Endothelial cell of umbilical vein (primary cell): ENCODE results near the gene RAD51B. TPM values are rescaled to one million over a fixed set of nuclear protein-coding genes. Genes with fewer than 3 reads are reported as not detected.

Experiments
- BruUV-seq: library from RNA; stranded (reverse); fragments of 400-500 nt; replicated peaks from 2 replicates; lab custom pipeline; 2021; lab: Mats Ljungman, UMichigan
- CTCF ChIA-PET: fragments of 300-600, 350-600 bp; sonication (Branson Sonifier 250); formaldehyde crosslinking; loops from one replicate; lab custom pipeline; 2021; ENCODE audit warnings: antibody characterized with exemption, inconsistent platforms; lab: Charles Lee
- POLR2A ChIA-PET: fragments of 300-600, 350-600 bp; sonication (Branson Sonifier 250); formaldehyde crosslinking; loops from one replicate; lab custom pipeline; 2021; ENCODE audit warnings: antibody characterized with exemption, inconsistent platforms; lab: Charles Lee
- DNase-seq: peaks from one replicate; pipeline ENCODE4 v3.0.0-alpha.2; 2011; ENCODE audit warnings: low read depth, low spot score
- FAIRE-seq: peaks from 2 replicates; lab custom pipeline; 2011; peaks lifted over from hg19 to GRCh38; lab: Jason Lieb, UNC
- H2AFZ ChIP-seq: 2 replicates; pipeline ENCODE4 v1.6.0; 2012; ENCODE audit warnings: low read depth, low read length, control low read depth, inconsistent platforms
- H3K27ac ChIP-seq: 2 replicates; pipeline ENCODE4 v1.5.1; 2011; ENCODE audit warnings: low read depth, mild to moderate bottlenecking, control low read depth, low read length, moderate library complexity; ENCODE audit not compliant: insufficient read depth
- H3K27me3 ChIP-seq, 2 experiments: 2 replicates each; pipeline versions ENCODE4 v1.6.0 to v1.6.1; 2011; ENCODE audit warnings: low read length in 2 of 2, mixed read lengths in 1 of 2; ENCODE audit not compliant: control insufficient read depth in 2 of 2, insufficient read depth in 2 of 2
- H3K36me3 ChIP-seq, 2 experiments: 2 replicates in 1 of 2; 3 replicates in 1 of 2; pipeline ENCODE4 v1.5.1; 2011; ENCODE audit warnings: low read length in 2 of 2, mild to moderate bottlenecking in 1 of 2, moderate library complexity in 1 of 2; ENCODE audit not compliant: control insufficient read depth in 2 of 2, insufficient read depth in 2 of 2; ENCODE audit errors: extremely low read depth in 1 of 2
- H3K4me1 ChIP-seq: 3 replicates; pipeline ENCODE4 v1.5.1; 2011; ENCODE audit warnings: mild to moderate bottlenecking, low read length; ENCODE audit not compliant: control insufficient read depth, insufficient read depth; ENCODE audit errors: extremely low read depth
- H3K4me2 ChIP-seq: 2 replicates; pipeline ENCODE4 v1.6.1; 2011; ENCODE audit warnings: low read length, control low read depth, mixed read lengths; ENCODE audit not compliant: insufficient read depth
- H3K4me3 ChIP-seq, 3 experiments: fragments of 200-600 bp in 1 of 3; sonication (generic), shearing (Covaris generic) in 1 of 3; replicated peaks in 1 of 3; 2 replicates each; pipeline ENCODE4 v1.5.1; 2011 to 2016; ENCODE audit warnings: control low read depth in 3 of 3, low read length in 3 of 3, mild to moderate bottlenecking in 2 of 3, inconsistent platforms in 1 of 3, low read depth in 1 of 3, moderate library complexity in 1 of 3; ENCODE audit not compliant: insufficient read depth in 1 of 3
- H3K79me2 ChIP-seq: 2 replicates; pipeline ENCODE4 v1.6.0; 2012; ENCODE audit warnings: low read length, inconsistent platforms; ENCODE audit not compliant: control insufficient read depth, insufficient read depth
- H3K9ac ChIP-seq: replicated peaks from 2 replicates; pipeline ENCODE3; 2011; ENCODE audit warnings: low read length, control low read depth; ENCODE audit not compliant: insufficient read depth; ENCODE audit errors: extremely low read depth
- H3K9me1 ChIP-seq: replicated peaks from 3 replicates; pipeline ENCODE4 v1.6.0; 2011; ENCODE audit warnings: mild to moderate bottlenecking, low read length; ENCODE audit not compliant: control insufficient read depth, insufficient read depth; ENCODE audit errors: extremely low read depth
- H3K9me3 ChIP-seq: replicated peaks from 2 replicates; pipeline ENCODE4 v1.5.1; 2012; ENCODE audit warnings: low read length, inconsistent platforms; ENCODE audit not compliant: control insufficient read depth, insufficient read depth
- H4K20me1 ChIP-seq: replicated peaks from 2 replicates; pipeline ENCODE3; 2011; ENCODE audit warnings: mild to moderate bottlenecking, low read length; ENCODE audit not compliant: control insufficient read depth, insufficient read depth; ENCODE audit errors: extremely low read depth
- CTCF ChIP-seq, 2 donors: IDR thresholded peaks; 1 replicate in 1 of 2; 2 replicates in 1 of 2; pipeline ENCODE4 v1.5.1; 2011; ENCODE audit warnings: low read length in 2 of 2, mild to moderate bottlenecking in 2 of 2, moderate library complexity in 2 of 2, control low read depth in 1 of 2, inconsistent platforms in 1 of 2, low read depth in 1 of 2; ENCODE audit not compliant: insufficient read depth in 1 of 2; ENCODE audit errors: extremely low read depth in 1 of 2
- EZH2 ChIP-seq: IDR thresholded peaks from 2 replicates; pipeline ENCODE4 v1.6.1; 2012; ENCODE audit warnings: borderline replicate concordance, low read depth, mild to moderate bottlenecking, moderate library complexity, low read length, inconsistent platforms; ENCODE audit not compliant: severe bottlenecking
- FOS ChIP-seq: IDR thresholded peaks from 2 replicates; pipeline ENCODE4 v1.6.1; 2011; ENCODE audit warnings: mild to moderate bottlenecking, low read length, moderate library complexity, borderline replicate concordance; ENCODE audit not compliant: insufficient read depth
- GATA2 ChIP-seq: IDR thresholded peaks from 2 replicates; pipeline ENCODE4 v1.7.0; 2011; ENCODE audit warnings: low read depth, mild to moderate bottlenecking, moderate library complexity, mixed read lengths, low read length; ENCODE audit not compliant: insufficient read length, insufficient read depth
- JUN ChIP-seq: IDR thresholded peaks from 2 replicates; pipeline ENCODE4 v1.6.1; 2011; ENCODE audit warnings: borderline replicate concordance, low read depth; ENCODE audit not compliant: insufficient read length, insufficient read depth
- MAX ChIP-seq: IDR thresholded peaks from 2 replicates; pipeline ENCODE4 v1.6.1; 2011; ENCODE audit not compliant: insufficient read depth, insufficient read length
- POLR2A ChIP-seq: IDR thresholded peaks from 2 replicates; pipeline ENCODE4 v1.6.1; 2012; ENCODE audit warnings: low read depth, mild to moderate bottlenecking, control low read depth, low read length
- dilution Hi-C: fragments of 300-500 bp; cut with MboI; formaldehyde crosslinking; loops from one replicate; pipeline ENCODE4 v1.15.0; 2019; ENCODE audit warnings: low sequenced_read_pairs; ENCODE audit not compliant: extremely low pct_ligation_motif_present
- intact Hi-C: fragments of 100-400 bp; cut with micrococcal nuclease; formaldehyde crosslinking; loops from one replicate; pipeline ENCODE4 v1.10.0; 2022
- polyA plus RNA-seq, 4 experiments: library from polyadenylated mRNA; depleted of rRNA in 3 of 4; stranded (reverse) in 3 of 4; unstranded in 1 of 4; fragments of >200 nt; gene quantifications; 2 replicates each; pipeline versions ENCODE4 v1.2.1 to v1.2.3, GENCODE V29; 2011 to 2012; ENCODE audit warnings: missing spikeins in 1 of 4
- total RNA-seq: library from RNA; stranded (reverse); gene quantifications from 2 replicates; pipeline ENCODE4 v1.2.3, GENCODE V29; 2021

RAD51B gene
- total and polyA plus RNA-seq, 2 donors (not counting 3 experiments of a cell fraction or from before 2014, with no cell fraction given) = 3.9 to 19.0 TPM

GRCh38 chr14:68404652-68405183 is 585.1 kb downstream of the RAD51B start:
- Histone ChIP-seq H3K27ac (no peak overlapping the region), H3K9me1 (no peaks in the 10 kb centered on the region), H3K36me3 (no peaks in the 10 kb centered on the region), H3K4me1 (peaks cover 8% of the 10 kb centered on the region), H3K79me2 (no peaks in the 10 kb centered on the region), H3K9me3 (no peaks in the 10 kb centered on the region), H3K4me2 (no peak overlapping the region), H4K20me1 (no peaks in the 10 kb centered on the region), H3K27me3 (no peaks in the 10 kb centered on the region), H2AFZ (peak overlapping the region; percentile 15), H3K9ac (no peak overlapping the region), H3K4me3 (no peak overlapping the region)
- TF ChIP-seq EZH2 (no peak), MAX (no peak), POLR2A (no peak), GATA2 (peak; percentile 75), JUN (no peak), CTCF (IDR thresholded peaks at IDR 0.05; ENCODE audit: extremely low read depth in 1 of 2, insufficient read depth in 1 of 2, low read depth in 1 of 2, low read length in 2 of 2) (no peak), FOS (no peak)
- POLR2A ChIA-PET = no interaction called here
- dilution Hi-C loops = no loop called here
- no peak for FAIRE-seq
- BruUV-seq = no TSS peak
- intact Hi-C loops = no loop called here
- no peak for DNase-seq
- CTCF ChIA-PET = interaction anchor here (0.9 to 2.0 kb wide), 6 partner anchors 9 to 107 kb away, joined by 3 to 7 read pairs (median 3); no protein-coding TSS in a partner anchor
